GM12892 (cell line): ENCODE results near the gene PFKFB3.

Source experiments
- POLR2AphosphoS5 ChIP-seq: IDR thresholded peaks from 2 replicates; pipeline ENCODE4 v1.6.1; 2011; ENCODE audit warnings: low read depth, low read length, control low read depth
- TAF1 ChIP-seq: IDR thresholded peaks from 2 replicates; pipeline ENCODE4 v1.6.1; 2011; ENCODE audit warnings: low read depth, mild to moderate bottlenecking, control low read depth, low read length, borderline replicate concordance

DNA sequence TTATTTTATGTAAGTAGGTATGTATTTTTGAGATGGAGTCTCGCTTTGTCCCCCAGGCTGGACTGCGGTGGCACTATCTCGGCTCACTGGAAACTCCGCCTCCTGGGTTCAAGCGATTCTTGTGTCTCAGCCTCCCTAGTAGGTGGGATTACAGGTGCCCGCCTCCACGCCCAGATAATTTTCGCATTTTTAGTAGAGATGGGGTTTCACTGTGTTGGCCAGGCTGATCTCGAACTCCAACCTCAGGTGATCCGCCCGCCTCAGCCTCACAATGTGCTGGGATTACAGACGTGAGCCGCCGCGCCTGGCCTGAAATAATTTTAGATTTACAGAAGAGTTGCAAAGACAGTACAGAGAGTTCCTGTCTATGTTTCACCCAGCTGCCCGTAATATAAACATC lies 37.5 kb downstream of the PFKFB3 start:
- TF ChIP-seq TAF1: no peak
- TF ChIP-seq POLR2AphosphoS5: no peak
